HepG2 (cell line): Measurements from ENCODE around the gene UBR4. TPM values are rescaled to one million over a fixed set of nuclear protein-coding genes. Genes with fewer than 3 reads are reported as not detected.
A peak's percentile ranks its signal among the peaks of the same experiment; 100 is the strongest.

Experiments used
- ATF7-NPFF ChIP-seq: sonication (generic); formaldehyde crosslinking; IDR thresholded peaks from 2 replicates; pipeline ENCODE4 v1.8.1; 2023; ENCODE audit warnings: mild to moderate bottlenecking, low read depth, missing genetic modification reagents, moderate library complexity
- SRF ChIP-seq: IDR thresholded peaks from 2 replicates; pipeline ENCODE4 v1.6.1; 2011; ENCODE audit warnings: mild to moderate bottlenecking, low read depth, low read length, moderate library complexity
- YY1 ChIP-seq: IDR thresholded peaks from 2 replicates; pipeline ENCODE4 v1.6.1; 2011; ENCODE audit warnings: low read length, low read depth, moderate library complexity, mild to moderate bottlenecking; ENCODE audit not compliant: insufficient read depth, insufficient replicate concordance
- ZFP36 ChIP-seq: fragments of 150-350 bp; IDR thresholded peaks from 2 replicates; pipeline ENCODE4 v1.6.1; 2018; ENCODE audit warnings: borderline replicate concordance, low read length, low read depth; ENCODE audit not compliant: partially characterized antibody
- ZNF841 ChIP-seq: sonication (generic); formaldehyde crosslinking; IDR thresholded peaks from 2 replicates; pipeline ENCODE4 v1.8.1; 2023; ENCODE audit warnings: missing genetic modification reagents, borderline replicate concordance
- polyA plus RNA-seq, 8 experiments: library from polyadenylated mRNA; depleted of rRNA in 3 of 8; stranded (reverse) in 7 of 8; unstranded in 1 of 8; fragments of >200 nt; fragmentation: Illumina TruSeq in 4 of 8; extraction: Trizol in 4 of 8; gene quantifications; 2 replicates each; pipeline versions ENCODE4 v1.2.1 to v1.2.3, GENCODE V29; 2011 to 2016; ENCODE audit warnings: low read depth in 4 of 8, missing spikeins in 1 of 8, mixed read lengths in 1 of 8; ENCODE audit not compliant: insufficient read depth in 1 of 8
- total RNA-seq, 5 experiments: library from RNA; depleted of rRNA; stranded (reverse); fragments of >200 nt; fragmentation: Illumina TruSeq; extraction: Trizol; gene quantifications; 2 replicates each; pipeline ENCODE4 v1.2.3, GENCODE V29; 2016; ENCODE audit warnings: low read depth in 1 of 5
- TF ChIP-seq, protein P1 (sequence below), 2 experiments: fragments of 450-650 bp in 1 of 2; sonication (generic) in 1 of 2; formaldehyde crosslinking in 1 of 2; IDR thresholded peaks; 2 replicates each; pipeline versions ENCODE4 v1.6.1 to v1.8.0; 2016 to 2022; ENCODE audit warnings: antibody characterized with exemption in 1 of 2, mild to moderate bottlenecking in 1 of 2, missing genetic modification reagents in 1 of 2
- TF ChIP-seq, protein P2 (sequence below): sonication (generic); formaldehyde crosslinking; conservative IDR thresholded peaks from 2 replicates; pipeline ENCODE4 v1.8.0; 2022; ENCODE audit warnings: low read depth, missing genetic modification reagents
- TF ChIP-seq, protein P3 (sequence below), 2 experiments: sonication (generic) in 1 of 2; formaldehyde crosslinking in 1 of 2; IDR thresholded peaks; 2 replicates each; pipeline versions ENCODE4 v1.6.1 to v1.9.0; 2014 to 2022; ENCODE audit warnings: antibody characterized with exemption in 1 of 2, borderline replicate concordance in 1 of 2, inconsistent platforms in 1 of 2, low read depth in 1 of 2, missing genetic modification reagents in 1 of 2

UBR4 gene
- total and polyA plus RNA-seq, 2 of the 13 experiments (the other 11 are each of a cell fraction or from before 2014, with no cell fraction given), result 59.1 to 106 TPM

DNA sequence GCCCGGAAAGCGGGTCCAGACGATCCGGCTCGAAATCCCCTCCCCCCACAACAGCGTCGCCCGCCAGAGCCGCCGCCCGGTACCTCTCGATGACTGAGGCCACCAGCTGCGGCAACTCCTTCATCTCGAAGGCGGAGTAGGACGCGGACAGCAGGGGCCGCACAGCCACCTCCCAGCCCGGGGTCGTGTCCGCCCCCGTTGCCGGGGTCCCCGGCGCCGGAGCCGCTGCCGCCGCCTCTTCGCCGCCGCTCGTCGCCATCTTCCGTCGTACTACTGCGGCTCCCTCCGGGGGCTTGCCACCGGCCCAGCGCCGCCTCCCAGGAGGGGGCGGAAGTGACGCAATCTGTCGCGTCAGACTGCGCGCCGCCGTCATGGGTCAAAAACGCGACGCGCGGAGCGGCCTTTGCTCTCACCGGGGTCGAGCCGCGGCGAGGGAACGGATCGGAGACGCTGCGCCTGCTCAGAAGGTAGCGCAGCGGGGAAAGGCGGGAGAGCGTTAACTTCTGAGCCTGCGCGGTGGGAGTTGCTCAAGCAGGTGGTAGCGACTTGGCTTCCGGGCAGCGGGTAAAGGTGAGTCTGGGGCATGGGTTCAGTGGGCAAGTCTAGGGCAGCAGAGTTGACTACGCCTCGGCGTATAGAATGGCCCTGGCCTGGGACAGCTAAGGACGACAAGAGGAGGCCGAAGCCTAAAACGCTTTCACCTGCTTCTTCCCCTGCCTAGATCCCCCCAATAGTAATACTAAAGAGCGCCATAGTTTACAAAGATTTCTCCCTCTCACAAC is at the start of gene UBR4 (continued):
- TF ChIP-seq, protein P1, sequence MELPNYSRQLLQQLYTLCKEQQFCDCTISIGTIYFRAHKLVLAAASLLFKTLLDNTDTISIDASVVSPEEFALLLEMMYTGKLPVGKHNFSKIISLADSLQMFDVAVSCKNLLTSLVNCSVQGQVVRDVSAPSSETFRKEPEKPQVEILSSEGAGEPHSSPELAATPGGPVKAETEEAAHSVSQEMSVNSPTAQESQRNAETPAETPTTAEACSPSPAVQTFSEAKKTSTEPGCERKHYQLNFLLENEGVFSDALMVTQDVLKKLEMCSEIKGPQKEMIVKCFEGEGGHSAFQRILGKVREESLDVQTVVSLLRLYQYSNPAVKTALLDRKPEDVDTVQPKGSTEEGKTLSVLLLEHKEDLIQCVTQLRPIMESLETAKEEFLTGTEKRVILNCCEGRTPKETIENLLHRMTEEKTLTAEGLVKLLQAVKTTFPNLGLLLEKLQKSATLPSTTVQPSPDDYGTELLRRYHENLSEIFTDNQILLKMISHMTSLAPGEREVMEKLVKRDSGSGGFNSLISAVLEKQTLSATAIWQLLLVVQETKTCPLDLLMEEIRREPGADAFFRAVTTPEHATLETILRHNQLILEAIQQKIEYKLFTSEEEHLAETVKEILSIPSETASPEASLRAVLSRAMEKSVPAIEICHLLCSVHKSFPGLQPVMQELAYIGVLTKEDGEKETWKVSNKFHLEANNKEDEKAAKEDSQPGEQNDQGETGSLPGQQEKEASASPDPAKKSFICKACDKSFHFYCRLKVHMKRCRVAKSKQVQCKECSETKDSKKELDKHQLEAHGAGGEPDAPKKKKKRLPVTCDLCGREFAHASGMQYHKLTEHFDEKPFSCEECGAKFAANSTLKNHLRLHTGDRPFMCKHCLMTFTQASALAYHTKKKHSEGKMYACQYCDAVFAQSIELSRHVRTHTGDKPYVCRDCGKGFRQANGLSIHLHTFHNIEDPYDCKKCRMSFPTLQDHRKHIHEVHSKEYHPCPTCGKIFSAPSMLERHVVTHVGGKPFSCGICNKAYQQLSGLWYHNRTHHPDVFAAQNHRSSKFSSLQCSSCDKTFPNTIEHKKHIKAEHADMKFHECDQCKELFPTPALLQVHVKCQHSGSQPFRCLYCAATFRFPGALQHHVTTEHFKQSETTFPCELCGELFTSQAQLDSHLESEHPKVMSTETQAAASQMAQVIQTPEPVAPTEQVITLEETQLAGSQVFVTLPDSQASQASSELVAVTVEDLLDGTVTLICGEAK (IDR thresholded peaks at IDR 0.05), result no peak
- TF ChIP-seq, protein P1 (CRISPR knock-in tag; IDR thresholded peaks at IDR 0.05), result 0 out of 2 replicates have a peak, but pooled peaks have one; percentile 14
- TF ChIP-seq, protein P2, sequence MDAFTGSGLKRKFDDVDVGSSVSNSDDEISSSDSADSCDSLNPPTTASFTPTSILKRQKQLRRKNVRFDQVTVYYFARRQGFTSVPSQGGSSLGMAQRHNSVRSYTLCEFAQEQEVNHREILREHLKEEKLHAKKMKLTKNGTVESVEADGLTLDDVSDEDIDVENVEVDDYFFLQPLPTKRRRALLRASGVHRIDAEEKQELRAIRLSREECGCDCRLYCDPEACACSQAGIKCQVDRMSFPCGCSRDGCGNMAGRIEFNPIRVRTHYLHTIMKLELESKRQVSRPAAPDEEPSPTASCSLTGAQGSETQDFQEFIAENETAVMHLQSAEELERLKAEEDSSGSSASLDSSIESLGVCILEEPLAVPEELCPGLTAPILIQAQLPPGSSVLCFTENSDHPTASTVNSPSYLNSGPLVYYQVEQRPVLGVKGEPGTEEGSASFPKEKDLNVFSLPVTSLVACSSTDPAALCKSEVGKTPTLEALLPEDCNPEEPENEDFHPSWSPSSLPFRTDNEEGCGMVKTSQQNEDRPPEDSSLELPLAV (CRISPR knock-in tag), result no peak
- TF ChIP-seq, protein P3, sequence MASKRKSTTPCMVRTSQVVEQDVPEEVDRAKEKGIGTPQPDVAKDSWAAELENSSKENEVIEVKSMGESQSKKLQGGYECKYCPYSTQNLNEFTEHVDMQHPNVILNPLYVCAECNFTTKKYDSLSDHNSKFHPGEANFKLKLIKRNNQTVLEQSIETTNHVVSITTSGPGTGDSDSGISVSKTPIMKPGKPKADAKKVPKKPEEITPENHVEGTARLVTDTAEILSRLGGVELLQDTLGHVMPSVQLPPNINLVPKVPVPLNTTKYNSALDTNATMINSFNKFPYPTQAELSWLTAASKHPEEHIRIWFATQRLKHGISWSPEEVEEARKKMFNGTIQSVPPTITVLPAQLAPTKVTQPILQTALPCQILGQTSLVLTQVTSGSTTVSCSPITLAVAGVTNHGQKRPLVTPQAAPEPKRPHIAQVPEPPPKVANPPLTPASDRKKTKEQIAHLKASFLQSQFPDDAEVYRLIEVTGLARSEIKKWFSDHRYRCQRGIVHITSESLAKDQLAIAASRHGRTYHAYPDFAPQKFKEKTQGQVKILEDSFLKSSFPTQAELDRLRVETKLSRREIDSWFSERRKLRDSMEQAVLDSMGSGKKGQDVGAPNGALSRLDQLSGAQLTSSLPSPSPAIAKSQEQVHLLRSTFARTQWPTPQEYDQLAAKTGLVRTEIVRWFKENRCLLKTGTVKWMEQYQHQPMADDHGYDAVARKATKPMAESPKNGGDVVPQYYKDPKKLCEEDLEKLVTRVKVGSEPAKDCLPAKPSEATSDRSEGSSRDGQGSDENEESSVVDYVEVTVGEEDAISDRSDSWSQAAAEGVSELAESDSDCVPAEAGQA (IDR thresholded peaks at IDR 0.05; ENCODE audit: low read depth), result peak; percentile 98
- TF ChIP-seq, protein P3 (CRISPR knock-in tag; IDR thresholded peaks at IDR 0.05; ENCODE audit: borderline replicate concordance), result 0 out of 2 replicates have a peak, but pooled peaks have one; percentile 84
- peak; percentile 93 for TF ChIP-seq YY1
- TF ChIP-seq ZFP36, result peak; percentile 47
- no peak for TF ChIP-seq ZNF841
- TF ChIP-seq SRF, result no peak
- peak; percentile 18 for TF ChIP-seq ATF7-NPFF
